Natural killer cell treated with Interleukin-12 subunit alpha and Interleukin-12 subunit beta and Interleukin-15 and Interleukin-18, amount 100 ng/mL, for 72 hours (primary cell): ENCODE measurements around the gene ALAS1. TPM values are rescaled to one million over a fixed set of nuclear protein-coding genes. Genes with fewer than 3 reads are reported as not detected.
A peak's percentile ranks its signal among the peaks of the same experiment; 100 is the strongest.

ENCODE experiments used
- ATAC-seq, 2 donors: fragments of 150-1000 bp; cut with Tn5 transposase in 1 of 2; sonication (Bioruptor Pico), chemical (Tn5 transposase) in 1 of 2; 2 replicates each; pipeline ENCODE4 v1.10.0; 2021
- DNase-seq: peaks from one replicate; pipeline ENCODE4 v3.0.0; 2022; ENCODE audit warnings: low spot score
- H3K27ac Mint-ChIP-seq, 2 donors: 1 replicate in 1 of 2; 2 replicates in 1 of 2; pipeline ENCODE4 v1.8.0; 2022; ENCODE audit warnings: mixed read lengths in 2 of 2, mild to moderate bottlenecking in 1 of 2, moderate library complexity in 1 of 2
- H3K27me3 Mint-ChIP-seq, 2 donors: 1 replicate in 1 of 2; 2 replicates in 1 of 2; pipeline ENCODE4 v1.8.0; 2022; ENCODE audit warnings: mixed read lengths in 2 of 2
- H3K36me3 Mint-ChIP-seq: one replicate; pipeline ENCODE4 v1.8.0; 2022; ENCODE audit warnings: mixed read lengths
- H3K4me1 Mint-ChIP-seq, 2 donors: 1 replicate in 1 of 2; 2 replicates in 1 of 2; pipeline ENCODE4 v1.8.0; 2022; ENCODE audit warnings: low read depth in 2 of 2, mixed read lengths in 2 of 2, mild to moderate bottlenecking in 1 of 2
- H3K4me3 Mint-ChIP-seq: one replicate; pipeline ENCODE4 v1.8.0; 2022; ENCODE audit warnings: mixed read lengths
- H3K9me3 Mint-ChIP-seq: 2 replicates; pipeline ENCODE4 v1.8.0; 2022; ENCODE audit warnings: mixed read lengths
- total RNA-seq, 2 donors: library from RNA; stranded (reverse); gene quantifications; one replicate each; pipeline ENCODE4 v1.2.3, GENCODE V29; 2022

Gene ALAS1
- total RNA-seq, 2 donors from 2014 or later: 93.6 to 121 TPM

GRCh38 chr3:52257911-52258310, 60.0 kb downstream of the ALAS1 start:
- H3K27ac Mint-ChIP-seq: peak overlapping the region; percentile 47 to 48
- no peaks in the 10 kb centered on the region for H3K27me3 Mint-ChIP-seq
- DNase-seq (no peak), ATAC-seq (no peak)
- H3K4me1 Mint-ChIP-seq: peaks cover 44 to 51% of the 10 kb centered on the region in 2 donors
- no peak overlapping the region for H3K4me3 Mint-ChIP-seq
- H3K36me3 Mint-ChIP-seq: peaks cover 51% of the 10 kb centered on the region
- no peaks in the 10 kb centered on the region for H3K9me3 Mint-ChIP-seq

- ATAC-seq: no peak
- no peaks in the 10 kb centered on the region for H3K27me3 Mint-ChIP-seq
Observed at GRCh38 chr3:52259035-52259434, 61.1 kb downstream of the ALAS1 start.

GRCh38 chr3:52259448-52259847, 61.5 kb downstream of the ALAS1 start:
- DNase-seq: no peak
- Mint-ChIP-seq H3K36me3 (peaks cover 62% of the 10 kb centered on the region), H3K4me3 (no peak overlapping the region), H3K27ac (peak overlapping the region in 1 of 2 donors; percentile 48), H3K27me3 (no peaks in the 10 kb centered on the region), H3K9me3 (no peaks in the 10 kb centered on the region), H3K4me1 (peaks cover 43 to 48% of the 10 kb centered on the region in 2 donors)
- ATAC-seq: no peak

More at GRCh38 chr3:52259035-52259434, 61.1 kb downstream of the ALAS1 start:
- Mint-ChIP-seq H3K27ac (peak overlapping the region; percentile 47 to 48), H3K4me3 (no peak overlapping the region), H3K4me1 (peaks cover 43 to 48% of the 10 kb centered on the region in 2 donors), H3K36me3 (peaks cover 58% of the 10 kb centered on the region), H3K9me3 (no peaks in the 10 kb centered on the region)
- no peak for DNase-seq

GRCh38 chr3:52262447-52262846, 64.5 kb downstream of the ALAS1 start:
- Mint-ChIP-seq H3K27me3 (no peaks in the 10 kb centered on the region), H3K4me1 (peaks cover 25 to 29% of the 10 kb centered on the region in 2 donors), H3K27ac (peak overlapping the region; percentile 7 to 59), H3K36me3 (peaks cover 59% of the 10 kb centered on the region), H3K4me3 (no peak overlapping the region), H3K9me3 (no peaks in the 10 kb centered on the region)
- DNase-seq: no peak
- ATAC-seq: no peak

Other genes starting within 250 kb of the ALAS1 start
- gene GPR62, start 242.8 kb upstream of the ALAS1 start, total RNA-seq: not detected
- 1 to 10 TPM; 7.9 to 8.4 TPM for gene PCBP4, start 230.7 kb upstream of the ALAS1 start, total RNA-seq
- 10 to 100 TPM; 28.0 to 33.2 TPM for gene ABHD14B, start 224.1 kb upstream of the ALAS1 start, total RNA-seq
- 10 to 100 TPM in 1 of 2 donors, 1 to 10 TPM in 1; 8.7 to 13.1 TPM for gene ABHD14A, start 223.1 kb upstream of the ALAS1 start, total RNA-seq
- 10 to 100 TPM; 22.4 to 42.6 TPM for gene ACY1, start 214.6 kb upstream of the ALAS1 start, total RNA-seq
- 100 to 1,000 TPM; 598 to 910 TPM for gene RPL29, start 202.3 kb upstream of the ALAS1 start, total RNA-seq
- 10 to 100 TPM; 19.4 to 31.0 TPM for gene DUSP7, start 141.6 kb upstream of the ALAS1 start, total RNA-seq
- 10 to 100 TPM; 14.9 to 35.3 TPM for gene POC1A, start 43.7 kb upstream of the ALAS1 start, total RNA-seq
- gene TLR9, start 27.5 kb downstream of the ALAS1 start, total RNA-seq: under 1 TPM; 0.10 to 0.39 TPM
- gene TWF2, start 41.0 kb downstream of the ALAS1 start, total RNA-seq: 100 to 1,000 TPM in 1 of 2 donors, 10 to 100 TPM in 1; 90.3 to 117 TPM
- gene PPM1M, start 47.6 kb downstream of the ALAS1 start, total RNA-seq: 10 to 100 TPM; 45.7 to 47.7 TPM
- gene WDR82, start 80.5 kb downstream of the ALAS1 start, total RNA-seq: 10 to 100 TPM; 82.8 to 87.4 TPM
- 10 to 100 TPM; 26.0 to 34.2 TPM for gene GLYCTK, start 89.7 kb downstream of the ALAS1 start, total RNA-seq
- 10 to 100 TPM; 24.3 to 35.4 TPM for gene DNAH1, start 118.2 kb downstream of the ALAS1 start, total RNA-seq
- 100 to 1,000 TPM in 1 of 2 donors, 10 to 100 TPM in 1; 96.1 to 131 TPM for gene BAP1, start 211.8 kb downstream of the ALAS1 start, total RNA-seq
- gene PHF7, start 212.5 kb downstream of the ALAS1 start, total RNA-seq: 10 to 100 TPM in 1 of 2 donors, 1 to 10 TPM in 1; 3.8 to 11.8 TPM
- under 1 TPM in 1 of 2 donors, not detected in 1; 0.08 TPM for gene SEMA3G, start 246.9 kb downstream of the ALAS1 start, total RNA-seq